Tongue (tissue), 2 donors: Measurements from ENCODE around the gene NEMF. TPM values are rescaled to one million over a fixed set of nuclear protein-coding genes. Genes with fewer than 3 reads are reported as not detected.
A peak's percentile ranks its signal among the peaks of the same experiment; 100 is the strongest.
"Not testable (repeated sequence)": the region's sequence is repeated elsewhere in the genome, so short reads cannot be mapped to it uniquely, and the experiment has no call there.

Experiments used
- DNase-seq: peaks from one replicate; pipeline ENCODE4 v3.0.0-alpha.2; 2015
- total RNA-seq: library from RNA; depleted of rRNA; stranded (reverse); fragments of >200 nt; gene quantifications from one replicate; pipeline ENCODE4 v1.2.3, GENCODE V29; 2014

Gene NEMF
- total RNA-seq, 1 donor from 2014 or later: 93.7 TPM

DNA sequence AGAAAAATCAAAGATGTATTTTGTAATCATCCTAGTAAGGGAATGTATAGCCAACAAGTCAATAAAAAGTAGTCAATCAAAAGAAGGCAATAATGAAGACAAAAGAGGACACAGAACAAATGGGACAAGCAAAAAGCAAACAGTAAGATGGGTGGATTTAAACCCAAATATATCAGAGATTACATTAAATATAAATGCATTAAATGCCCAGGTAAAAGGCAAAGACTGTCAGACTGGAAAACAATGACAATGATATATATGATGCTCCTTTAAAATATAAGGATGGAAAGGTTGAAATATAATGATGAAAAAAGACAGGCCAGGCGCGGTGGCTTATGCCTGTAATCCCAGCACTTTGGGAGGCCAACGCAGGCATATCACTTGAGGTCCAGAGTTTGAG lies 35.7 kb downstream of the NEMF start:
- no peak for DNase-seq

DNA sequence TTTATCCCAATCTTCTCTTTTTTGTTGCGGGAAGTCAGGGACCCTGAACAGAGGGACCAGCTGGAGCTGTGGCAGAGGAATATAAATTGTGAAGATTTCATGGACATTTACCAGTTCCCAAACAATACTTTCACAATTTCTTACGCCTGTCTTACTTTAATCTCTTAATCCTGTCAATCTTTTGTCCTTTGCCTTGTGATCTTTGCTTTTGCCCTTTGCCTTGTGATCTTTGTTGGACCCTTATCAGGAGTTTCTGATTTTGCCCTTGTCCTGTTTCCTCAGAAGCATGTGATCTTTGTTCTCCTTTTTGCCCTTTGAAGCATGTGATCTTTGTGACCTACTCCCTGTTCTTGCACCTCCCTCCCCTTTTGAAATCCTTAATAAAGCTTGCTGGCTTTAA lies 36.5 kb downstream of the NEMF start:
- not testable (repeated sequence) for DNase-seq

- DNase-seq: no peak
Observed at GRCh38 chr14:49808780-49809179, 43.8 kb downstream of the NEMF start.

GRCh38 chr14:49796025-49796424 lies 56.6 kb downstream of the NEMF start:
- no peak for DNase-seq

GRCh38 chr14:49792618-49793017 lies 60.0 kb downstream of the NEMF start:
- DNase-seq: no peak

- no peak for DNase-seq
Observed at GRCh38 chr14:49786315-49786714, 66.3 kb downstream of the NEMF start.

GRCh38 chr14:49783394-49784014 lies 69.1 kb downstream of the NEMF start:
- DNase-seq: no peak

DNA sequence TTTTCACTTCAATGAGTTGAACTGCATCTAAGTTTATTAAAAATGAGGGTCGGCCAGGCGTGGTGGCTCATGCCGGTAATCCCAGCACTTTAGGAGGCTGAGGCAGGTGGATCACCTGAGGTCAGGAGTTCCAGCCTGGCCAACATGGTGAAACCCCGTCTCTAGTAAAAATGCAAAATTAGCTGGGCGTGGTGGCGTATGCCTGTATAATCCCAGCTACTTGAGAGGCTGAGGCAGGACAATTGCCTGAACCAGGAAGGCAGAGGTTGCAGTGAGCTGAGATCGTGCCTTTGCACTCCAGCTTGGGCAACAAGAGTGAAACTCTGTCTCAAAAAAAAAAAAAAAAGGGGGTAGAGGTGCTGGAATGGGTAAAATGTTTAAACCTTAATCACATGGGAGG lies 71.5 kb downstream of the NEMF start:
- not testable (repeated sequence) for DNase-seq

DNA sequence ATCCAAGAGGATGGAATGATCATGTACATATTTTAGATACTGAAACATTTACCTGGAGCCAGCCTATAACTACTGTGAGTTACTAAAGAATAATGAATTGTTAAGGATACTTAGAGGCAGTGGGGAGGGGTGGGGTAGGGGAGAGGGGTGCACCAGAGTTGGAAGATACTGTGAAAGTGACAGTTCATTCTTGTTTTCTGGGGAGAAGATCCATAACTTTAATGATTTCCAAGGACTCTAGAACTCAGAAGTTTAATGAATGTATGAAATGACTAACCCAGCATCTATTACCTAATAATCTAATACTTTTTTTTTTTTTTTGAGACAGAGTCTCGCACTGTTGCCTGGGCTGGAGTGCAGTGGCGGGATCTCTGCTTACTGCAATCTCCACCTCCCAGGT lies 74.2 kb downstream of the NEMF start:
- DNase-seq: no peak

- no peak for DNase-seq
Observed at GRCh38 chr14:49774106-49774505, 78.5 kb downstream of the NEMF start.

- DNase-seq: not testable (repeated sequence)
Observed at GRCh38 chr14:49771691-49772090, 80.9 kb downstream of the NEMF start.

DNA sequence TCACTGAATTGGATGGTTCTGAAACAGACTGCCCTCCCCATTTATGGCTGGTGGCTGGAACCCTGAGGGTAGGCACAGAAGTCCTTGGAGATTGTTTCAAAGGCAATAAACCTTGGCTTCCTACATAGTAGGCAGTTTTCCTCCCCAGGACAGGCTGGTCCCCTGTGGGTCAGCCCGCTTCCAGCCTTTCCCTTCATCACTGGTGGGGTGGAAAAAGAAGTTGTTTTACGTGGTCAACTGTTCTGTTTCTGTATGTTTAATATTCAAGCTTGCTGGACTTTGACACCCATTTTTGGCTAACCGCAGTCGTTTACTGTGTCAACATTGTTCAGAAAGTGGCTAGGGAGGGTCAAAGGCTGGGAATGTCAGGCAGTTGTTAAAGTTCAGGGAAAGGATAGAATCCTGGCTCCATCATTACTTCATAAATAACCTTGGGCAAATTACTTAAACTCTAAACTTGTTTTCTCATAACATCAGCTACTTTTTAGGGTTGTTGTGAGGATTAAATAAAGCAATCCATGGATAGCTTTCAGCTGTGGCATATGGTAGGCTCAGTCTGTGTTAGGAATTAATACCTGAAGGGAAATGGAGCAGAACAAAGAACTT lies 82.3 kb downstream of the NEMF start:
- no peak for DNase-seq

DNA sequence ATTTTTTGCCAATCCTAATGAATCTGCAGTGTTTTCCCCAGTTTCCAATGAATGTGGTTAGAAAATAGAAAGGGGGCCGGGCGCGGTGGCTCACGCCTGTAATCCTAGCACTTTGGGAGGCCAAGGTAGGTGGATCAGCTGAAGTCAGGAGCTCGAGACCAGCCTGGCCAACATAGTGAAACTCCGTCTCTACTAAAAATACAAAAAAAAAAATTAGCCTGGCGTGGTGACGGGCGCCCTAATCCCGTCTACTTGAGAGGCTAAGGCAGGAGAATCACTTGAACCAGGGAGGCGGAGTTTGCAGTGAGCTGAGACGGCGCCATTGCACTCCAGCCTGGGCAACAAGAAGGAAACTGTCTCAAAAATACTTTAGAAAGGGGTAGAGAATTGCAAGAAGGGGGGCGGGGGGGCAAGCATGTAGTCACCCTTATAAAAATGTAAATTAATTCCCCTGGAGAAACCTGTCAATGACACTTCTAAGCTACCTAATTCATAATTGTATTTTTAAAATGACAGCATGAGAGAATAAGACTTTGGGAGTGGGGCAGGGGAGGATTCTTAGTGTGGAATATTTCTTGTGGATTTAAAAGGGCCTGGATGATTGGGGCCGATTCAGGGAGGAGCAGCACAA lies 82.9 kb downstream of the NEMF start:
- no peak for DNase-seq

DNA sequence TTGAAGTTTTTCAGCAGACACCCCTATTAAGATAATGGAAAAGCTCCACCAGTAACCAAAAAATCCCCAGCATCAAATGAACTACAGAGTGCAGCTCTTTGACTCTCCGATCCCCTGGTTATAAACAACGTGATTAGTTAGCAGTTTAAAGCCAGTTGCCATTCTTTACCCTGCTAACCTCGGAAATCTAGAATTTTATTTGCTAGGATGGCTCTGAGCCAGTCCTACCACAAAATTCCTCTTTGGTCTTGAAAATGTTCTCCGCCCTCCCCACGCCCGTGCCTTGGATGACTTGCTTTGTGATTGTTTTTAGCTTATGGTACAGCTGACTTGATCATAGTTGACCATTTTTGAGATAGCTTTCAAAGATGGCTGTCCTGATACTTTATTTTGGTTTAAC lies 83.4 kb downstream of the NEMF start:
- DNase-seq: no peak

DNA sequence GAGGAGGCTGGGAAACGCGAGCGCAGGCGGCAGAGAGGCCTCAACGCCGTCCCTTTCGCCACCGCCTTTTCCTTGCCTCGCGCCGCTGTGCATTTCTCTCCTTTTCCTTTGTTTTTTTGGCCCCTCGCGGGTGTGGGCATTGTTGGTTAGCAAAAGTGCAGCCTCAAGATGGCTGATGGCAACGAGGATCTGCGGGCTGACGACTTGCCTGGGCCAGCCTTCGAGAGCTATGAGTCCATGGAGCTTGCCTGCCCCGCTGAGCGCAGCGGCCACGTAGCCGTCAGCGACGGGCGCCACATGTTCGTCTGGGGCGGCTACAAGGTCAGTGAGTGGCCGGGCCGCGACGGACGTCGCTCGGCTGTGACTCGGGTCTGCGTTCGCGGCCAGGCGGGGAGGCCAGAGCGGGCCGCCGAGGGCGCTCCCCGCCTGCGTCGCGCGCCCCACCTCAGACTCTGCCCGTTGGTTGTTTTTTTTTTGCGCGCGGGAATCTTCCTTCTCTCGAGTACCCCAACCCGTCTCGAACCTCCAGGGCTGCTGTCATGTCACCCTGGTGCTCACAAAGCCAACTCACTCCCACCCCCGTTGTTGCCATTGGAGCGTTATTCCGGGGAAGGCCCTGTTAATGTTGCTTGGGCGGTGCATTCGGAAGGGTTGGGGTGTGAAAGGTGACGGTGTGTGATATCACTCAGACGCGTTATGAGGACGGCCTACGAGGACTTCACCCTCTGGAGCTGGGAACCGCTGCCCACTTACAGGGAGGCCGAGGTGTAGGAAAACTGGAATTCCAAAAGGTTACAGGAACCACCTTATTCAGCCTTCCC lies 84.1 kb downstream of the NEMF start:
- DNase-seq: peak; percentile 59

- peak; percentile 95 for DNase-seq
Observed at GRCh38 chr14:49767571-49768300, 84.9 kb downstream of the NEMF start, which contains the start of gene KLHDC2. Gene KLHDC2 (plus strand): TSS chr14:49768153. CDS start chr14:49768469, 316 bp downstream.

GRCh38 chr14:49767270-49767570 lies 85.4 kb downstream of the NEMF start:
- DNase-seq: no peak

- DNase-seq: peak; percentile 37
Observed at GRCh38 chr14:49766839-49767238, 85.7 kb downstream of the NEMF start.

GRCh38 chr14:49761839-49762551 lies 90.6 kb downstream of the NEMF start:
- DNase-seq: no peak

DNA sequence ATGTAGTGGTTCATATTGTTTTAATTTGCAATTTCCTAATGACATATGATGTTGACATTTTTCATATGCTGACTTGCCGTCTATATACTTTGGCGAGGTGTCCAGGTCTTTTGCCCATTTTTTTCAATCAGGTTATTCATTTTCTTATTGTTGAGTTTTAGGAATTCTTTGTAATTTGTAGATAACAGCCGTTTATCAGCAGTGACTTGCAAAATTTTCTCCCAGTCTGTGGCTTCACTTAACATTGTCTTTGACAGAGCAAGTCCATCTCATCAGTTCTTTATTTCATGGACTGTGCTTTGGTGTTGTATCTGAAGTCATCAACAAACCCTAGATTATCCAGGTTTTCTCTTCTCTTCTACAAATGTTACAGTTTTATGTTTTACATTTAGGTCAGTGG lies 97.2 kb downstream of the NEMF start:
- DNase-seq: no peak

- DNase-seq: no peak
Observed at GRCh38 chr14:49754570-49755097, 98.0 kb downstream of the NEMF start.
